LHCN-M2 (cell line): ENCODE measurements around the gene OLFM3. TPM values are rescaled to one million over a fixed set of nuclear protein-coding genes. Genes with fewer than 3 reads are reported as not detected.

Experiments
- DNase-seq: peaks from one replicate; pipeline ENCODE4 v3.0.0-alpha.2; 2012; ENCODE audit warnings: low read depth
- total RNA-seq: library from RNA; depleted of rRNA; stranded (reverse); fragments of >200 nt; gene quantifications from 2 replicates; pipeline ENCODE4 v1.2.3, GENCODE V29; 2014

Gene OLFM3
- total RNA-seq, 1 experiment from 2014 or later: not detected

DNA sequence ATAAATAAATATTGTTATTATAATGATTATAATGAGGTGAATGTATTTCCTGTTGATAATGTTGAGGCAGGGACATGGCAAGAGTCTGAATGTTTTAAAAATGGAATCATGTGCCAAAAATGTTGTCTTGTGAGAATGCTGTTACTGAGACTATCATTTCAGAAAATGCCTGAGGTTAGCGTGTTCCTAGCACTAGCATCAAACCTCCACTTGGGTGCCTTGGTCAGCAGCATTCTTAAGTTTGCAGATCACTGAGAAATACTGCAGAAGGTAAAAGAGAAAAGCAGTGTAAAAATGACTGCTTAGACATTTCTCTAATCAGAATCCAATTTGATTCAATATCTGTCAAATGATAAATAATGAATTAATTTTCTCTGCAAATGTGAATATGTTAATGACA, 50.8 kb downstream of the OLFM3 start:
- no peak for DNase-seq

DNA sequence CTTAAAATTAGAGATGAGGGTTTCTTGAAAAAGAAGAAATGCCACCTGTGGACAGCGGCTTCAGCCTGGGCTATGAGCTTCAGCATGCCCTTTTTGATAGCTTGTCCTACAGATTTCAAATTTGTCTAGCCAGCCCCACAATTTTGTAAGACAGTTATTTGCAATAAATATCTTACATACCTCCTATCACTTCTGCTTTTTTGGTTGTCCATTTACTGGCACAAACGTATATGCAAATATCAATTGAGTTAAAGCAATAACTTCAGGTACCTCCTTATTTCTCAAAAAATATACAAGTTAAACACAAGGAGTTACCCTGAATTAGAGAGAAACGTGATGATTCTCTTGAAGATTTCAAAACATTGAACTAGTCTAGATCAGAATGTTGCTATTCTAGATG, 53.5 kb downstream of the OLFM3 start:
- DNase-seq: no peak

DNA sequence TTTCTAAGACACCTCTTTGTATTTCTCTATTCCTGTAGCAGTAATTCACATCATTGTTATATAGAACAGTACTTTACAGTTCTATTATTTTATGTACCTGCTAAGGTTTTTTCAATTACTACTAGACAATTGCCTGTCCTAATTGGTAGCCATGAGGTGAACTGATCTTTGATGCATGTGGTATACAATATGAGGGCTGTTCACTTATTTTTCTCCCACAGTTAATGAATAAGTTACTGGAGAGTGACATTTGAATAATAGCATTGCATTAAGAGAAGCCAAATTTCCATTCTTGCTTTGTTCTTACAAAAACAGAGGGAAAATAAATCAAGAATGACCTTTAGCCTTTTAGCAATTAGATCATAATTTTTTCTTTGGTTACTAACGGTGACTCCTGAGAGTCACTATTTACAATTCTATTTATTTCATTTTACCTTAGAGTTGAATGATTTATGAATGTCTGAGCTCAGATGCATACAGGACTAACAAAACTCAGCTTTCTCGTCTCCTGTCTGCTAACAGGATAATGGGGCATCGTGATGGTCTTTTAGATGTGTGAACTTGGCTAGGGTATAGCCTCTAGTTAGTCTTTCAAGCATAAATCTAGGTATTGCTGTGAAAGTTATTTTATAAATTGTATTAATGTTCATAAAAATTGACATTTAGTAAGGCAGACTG, 54.1 kb downstream of the OLFM3 start:
- no peak for DNase-seq

DNA sequence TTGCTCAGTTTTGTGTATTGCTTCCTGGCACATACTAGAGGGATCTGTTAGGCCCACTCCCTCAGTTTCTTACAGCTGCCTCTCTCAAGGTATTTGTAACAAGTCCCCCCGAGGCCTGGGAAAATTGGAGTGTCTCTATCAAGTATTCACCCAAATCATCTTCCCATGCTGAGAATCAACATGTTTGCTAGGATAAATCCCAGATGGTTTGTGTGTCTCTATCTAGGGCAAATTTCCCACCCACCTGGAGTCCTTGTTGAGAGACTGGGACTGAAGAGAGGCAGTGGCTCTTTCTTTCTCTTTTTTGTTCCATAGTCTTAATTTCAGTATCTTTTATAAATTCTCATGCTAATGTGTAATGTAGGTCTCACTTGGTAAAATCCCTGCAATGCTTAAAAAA, 58.0 kb downstream of the OLFM3 start:
- no peak for DNase-seq

DNA sequence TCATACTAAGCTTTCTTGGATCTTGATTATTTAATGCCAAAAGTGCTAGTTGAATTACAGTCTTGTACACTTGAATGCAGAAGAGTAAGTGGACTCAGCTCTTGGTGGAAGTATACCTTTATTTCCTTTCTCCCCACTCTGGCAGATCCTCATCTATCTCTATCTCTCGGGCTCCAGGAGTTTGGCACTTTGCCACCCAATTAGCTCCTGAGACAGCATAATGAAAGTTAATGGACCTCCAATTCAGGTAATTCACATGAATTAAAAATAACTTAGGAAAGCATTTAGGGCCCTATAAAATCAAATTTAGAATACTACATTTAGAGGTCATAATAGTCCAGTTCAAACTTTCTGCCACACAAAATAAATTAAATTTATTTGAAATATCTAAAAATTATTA, 67.4 kb downstream of the OLFM3 start:
- no peak for DNase-seq

DNA sequence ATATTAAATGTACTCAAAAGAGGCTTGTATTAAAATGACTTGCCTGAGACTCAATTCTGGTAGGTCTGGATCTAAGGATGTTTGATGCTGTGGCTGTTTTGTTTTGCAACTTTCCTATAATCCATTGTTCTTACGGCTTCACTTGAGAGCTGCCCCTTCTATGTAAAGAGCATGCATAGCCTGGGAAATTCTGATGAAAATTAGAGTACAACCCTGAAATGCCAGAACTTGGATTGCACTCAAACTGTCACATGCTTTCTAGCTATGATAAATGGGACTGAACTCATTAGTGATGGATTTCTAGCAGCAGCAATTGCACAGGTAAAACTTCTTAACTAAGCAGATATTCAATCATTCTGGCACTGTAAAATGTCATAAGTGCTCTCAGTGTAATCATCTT, 67.9 kb downstream of the OLFM3 start:
- DNase-seq: no peak

DNA sequence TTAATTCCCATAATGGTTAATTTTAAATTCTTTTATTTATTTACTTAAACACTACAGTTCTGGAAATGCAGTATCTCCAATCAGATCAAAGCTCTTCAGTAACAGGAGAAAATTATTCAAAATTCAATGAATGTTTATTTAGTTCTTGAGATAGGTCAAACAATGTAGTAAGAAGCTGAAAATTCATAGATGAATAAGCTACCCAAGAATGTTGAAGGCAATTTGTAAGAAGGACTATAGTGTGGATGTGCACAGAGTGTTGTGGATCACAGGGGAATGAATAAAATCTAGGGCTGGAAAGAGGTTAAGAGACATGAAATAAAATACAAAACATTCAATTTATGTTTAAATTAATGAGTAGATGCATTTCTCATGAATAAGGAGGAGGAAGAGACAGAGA, 72.0 kb downstream of the OLFM3 start:
- DNase-seq: no peak

DNA sequence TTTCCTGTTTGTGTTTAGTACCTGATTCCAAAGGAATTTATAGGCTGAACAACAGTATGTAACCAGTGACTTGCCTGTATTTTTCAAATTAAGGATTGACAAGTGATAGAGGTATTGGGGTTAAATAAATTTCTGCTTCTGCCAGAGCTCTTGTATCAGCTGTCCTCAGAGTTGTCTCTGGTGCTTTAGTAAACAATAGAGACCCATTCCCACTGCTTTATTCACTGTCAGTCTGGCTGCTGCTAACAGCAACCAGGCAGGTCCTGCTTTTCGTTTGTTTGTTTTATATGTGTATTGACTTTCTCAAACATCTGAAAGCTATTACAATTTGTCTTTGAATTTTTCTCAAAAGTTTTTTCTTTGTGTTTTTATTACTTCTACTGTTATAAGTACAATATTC, 76.1 kb downstream of the OLFM3 start:
- no peak for DNase-seq

DNA sequence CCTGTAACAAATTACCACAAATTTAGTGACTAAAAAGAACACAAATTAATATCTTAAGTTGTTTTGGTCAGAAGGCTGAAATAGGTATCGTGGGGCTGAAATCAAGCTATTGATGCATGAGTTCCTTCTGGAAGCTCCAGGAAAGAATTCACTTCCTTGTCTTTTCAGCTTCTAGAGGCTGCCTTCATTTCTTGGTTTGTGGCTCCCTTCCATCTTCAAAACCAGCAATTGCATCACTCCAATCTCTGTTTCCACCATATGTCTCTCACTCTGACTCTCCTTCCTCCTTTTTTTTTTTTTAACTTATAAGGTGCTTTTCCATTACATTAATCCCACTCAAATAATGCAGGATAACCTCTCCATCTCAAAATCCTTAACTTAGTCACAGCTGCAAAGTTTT, 78.4 kb downstream of the OLFM3 start:
- DNase-seq: no peak

DNA sequence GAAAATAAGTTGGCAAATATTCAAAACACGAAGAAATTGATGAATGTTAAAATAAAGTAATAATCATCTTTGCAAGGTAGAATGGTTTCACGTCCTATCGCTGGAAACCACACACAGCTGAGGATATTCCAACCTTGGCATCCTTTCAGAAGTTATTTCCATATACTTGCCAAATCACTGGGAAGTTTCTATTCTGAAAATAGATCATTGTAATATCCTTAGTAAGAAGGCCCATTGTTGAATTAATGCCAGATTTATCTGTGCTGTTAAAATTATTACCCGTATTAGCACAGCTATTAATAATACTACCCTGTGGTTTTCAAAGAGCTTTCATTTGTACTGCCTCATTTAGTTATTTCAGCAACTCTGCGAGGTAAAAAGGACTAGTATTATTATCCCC, 81.1 kb downstream of the OLFM3 start:
- no peak for DNase-seq

DNA sequence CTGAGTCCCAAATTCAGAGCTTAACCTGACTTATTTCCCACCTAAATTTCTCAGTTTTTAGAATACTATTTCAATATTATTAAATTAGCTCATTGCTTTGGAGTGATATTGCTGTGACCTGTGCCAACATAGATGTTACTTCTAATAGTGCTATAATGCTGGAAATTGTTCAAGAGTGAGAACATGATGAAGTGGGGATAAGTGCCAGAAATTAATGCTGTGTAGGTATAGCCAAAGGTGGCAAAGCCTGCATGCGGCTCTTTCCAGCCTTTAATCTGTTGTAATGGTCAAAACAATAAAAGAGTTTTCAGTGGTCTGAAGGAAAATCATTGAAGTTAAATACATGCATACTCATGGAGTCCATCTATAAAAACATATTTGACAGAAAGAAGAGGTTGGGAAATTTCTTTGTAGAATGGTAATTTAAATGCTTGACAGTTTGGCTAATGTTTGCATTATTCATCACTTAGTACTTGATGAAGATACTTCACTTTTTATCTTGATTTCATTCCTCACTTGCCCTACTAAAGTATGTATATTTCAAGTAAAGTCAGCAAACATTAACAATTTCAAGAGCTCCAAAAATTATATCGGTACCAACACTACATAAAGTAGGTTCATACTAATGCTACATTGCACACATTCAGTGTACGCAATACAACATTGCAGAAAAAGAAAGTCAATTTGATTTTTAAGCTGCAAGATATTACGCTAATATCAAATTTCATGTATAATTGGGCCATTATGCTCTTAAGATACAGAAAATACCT, 82.1 kb downstream of the OLFM3 start:
- DNase-seq: no peak

DNA sequence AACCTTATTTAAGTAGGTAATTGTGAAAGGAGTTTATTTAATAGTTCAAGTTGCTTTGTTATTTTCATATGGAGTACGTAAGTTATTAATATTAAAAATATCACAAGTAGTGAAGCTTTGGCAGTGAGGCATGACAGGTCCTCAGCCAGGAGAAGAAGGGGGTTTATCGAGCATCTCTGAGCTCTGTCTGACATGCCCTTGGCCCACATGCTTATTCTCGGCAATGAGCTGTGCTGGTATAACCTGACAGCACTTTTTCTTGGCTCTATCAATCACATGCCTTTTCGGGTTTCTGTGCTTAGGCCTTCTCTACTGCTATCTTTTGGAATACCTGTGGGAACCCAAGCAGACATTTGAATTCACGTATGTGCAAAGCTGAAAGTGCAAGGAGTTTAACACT, 84.8 kb downstream of the OLFM3 start:
- no peak for DNase-seq

DNA sequence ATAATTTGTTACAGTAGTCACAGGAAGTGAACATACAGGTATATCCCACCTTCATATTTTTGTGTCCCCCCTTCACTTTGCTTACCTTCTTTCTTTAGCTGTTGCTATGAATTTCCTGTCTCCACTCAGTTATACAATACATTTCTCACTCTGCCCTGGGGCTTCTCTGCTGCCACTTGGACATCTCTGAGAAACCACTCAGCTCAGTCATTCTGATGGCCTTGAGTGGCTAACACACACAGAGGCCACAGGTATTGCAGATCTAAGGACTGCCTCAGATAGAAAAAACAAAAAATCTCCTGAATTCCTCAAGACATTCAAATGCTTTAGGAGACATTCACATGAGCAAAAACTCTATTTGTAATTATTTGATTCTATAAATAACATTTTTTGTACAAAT, 87.7 kb downstream of the OLFM3 start:
- no peak for DNase-seq

DNA sequence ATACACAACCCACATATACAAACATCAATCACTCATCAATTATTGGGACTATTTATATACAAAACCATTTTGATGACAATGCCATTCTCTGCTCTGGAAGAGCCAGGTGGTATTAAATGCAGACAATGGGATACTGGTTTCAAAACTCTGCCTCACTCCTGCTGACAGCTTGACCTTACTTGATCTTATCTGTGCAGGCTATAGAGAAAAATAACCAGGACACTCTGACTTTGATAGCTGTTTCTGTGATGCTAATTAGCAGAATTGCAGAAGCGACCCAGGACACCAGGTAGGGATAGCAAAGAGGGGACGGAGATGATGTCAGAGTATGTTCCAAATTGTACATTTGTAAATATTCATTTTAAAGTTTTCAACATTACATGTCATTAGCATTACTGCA, 89.5 kb downstream of the OLFM3 start:
- no peak for DNase-seq

DNA sequence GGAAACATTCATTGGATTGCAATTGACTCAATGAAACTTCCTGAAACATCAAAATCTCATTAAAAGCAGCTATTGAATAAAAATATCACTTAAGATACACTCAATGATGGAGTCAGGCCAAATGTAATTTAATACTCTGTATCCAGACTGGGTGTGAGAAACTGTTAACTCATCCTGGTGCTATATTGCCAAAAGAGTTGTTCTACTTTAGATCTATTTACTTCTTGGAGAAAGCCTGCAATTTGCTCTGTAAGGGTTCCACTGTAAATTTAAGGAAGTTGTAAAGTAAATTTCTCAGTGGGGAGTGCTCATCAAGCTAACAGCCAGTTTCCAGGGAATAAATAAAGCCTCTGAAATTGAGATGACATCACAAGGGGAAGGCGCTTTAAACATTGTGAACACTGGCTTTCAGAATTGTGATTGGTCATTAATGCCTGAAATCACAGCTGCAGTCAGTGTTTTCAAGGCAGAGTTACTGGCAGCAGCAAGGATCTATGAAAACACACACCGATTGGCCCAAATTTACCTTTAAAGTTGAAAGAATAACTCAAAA, 91.4 kb downstream of the OLFM3 start:
- no peak for DNase-seq

DNA sequence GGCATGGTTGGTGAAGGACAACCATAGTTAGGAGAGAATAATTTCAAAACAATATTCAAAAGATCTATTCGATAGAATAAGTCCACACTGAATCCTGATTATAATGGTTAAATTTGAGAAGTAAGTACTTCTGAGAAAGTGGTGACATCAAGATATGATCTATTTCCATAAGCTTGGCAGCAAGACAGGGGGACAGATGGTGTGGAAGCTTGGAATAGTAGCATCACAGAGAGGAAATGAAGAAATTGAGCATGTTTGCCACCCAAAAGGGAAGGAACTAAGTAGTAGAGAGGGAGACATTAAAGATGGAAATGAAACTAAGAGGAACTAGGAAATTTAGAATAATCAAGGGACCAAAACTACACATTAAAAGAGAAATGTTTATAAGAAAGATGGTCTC, 94.5 kb downstream of the OLFM3 start:
- no peak for DNase-seq

DNA sequence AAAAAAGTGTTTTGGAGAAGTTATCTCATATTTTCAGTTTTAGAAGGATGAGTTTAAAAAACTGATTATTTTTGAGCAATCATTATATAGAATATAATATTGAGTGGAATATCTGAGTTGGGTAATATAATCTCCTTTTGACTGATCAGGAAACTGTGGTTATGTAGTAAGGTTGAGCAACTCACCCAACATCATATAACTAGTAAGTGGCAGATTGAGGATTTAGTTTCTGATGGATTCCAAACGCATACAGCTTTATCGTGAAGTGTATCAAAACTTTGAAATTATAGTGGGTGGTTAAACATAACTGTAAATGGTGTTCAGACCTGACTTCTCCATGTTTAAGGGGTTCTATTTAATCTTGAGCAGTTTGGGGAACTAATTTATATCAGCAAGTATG, 98.6 kb downstream of the OLFM3 start:
- no peak for DNase-seq

DNA sequence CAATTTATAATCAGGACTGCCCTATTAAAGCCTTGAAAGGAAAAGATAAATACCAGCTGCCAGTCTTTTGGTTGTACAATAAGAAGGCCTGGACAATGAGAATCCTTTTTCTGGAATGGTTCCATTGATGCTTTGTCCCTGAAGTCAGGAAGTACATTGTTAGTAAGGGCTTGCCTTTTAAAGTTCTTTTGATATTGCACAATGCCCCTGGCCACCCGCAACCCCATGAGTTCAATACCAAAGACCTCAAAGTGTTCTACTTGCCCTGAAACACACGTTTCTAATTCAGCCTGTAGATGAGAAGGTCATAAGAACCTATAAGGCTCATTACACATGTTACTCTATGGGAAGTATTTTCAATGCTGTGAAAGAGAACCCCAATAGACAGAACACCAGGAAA, 112.1 kb downstream of the OLFM3 start:
- no peak for DNase-seq

DNA sequence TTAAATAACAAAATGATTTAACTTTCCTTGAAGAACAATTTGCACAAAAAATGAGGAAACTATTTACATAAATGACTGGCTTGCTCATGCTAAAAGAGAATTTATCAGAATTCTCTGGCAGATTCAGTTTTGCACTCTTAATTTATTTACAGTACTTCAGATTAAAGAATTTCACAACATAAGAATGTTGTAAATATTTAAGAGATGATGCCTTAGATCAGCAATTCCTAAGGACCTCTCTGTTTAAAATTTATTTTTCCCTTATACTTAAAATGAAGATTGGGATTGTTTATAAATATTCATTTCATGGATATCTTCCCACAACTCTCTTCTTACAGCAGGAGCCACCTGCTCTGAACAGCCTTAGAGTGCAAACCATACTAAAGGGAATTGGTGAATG, 120.8 kb downstream of the OLFM3 start:
- DNase-seq: no peak

DNA sequence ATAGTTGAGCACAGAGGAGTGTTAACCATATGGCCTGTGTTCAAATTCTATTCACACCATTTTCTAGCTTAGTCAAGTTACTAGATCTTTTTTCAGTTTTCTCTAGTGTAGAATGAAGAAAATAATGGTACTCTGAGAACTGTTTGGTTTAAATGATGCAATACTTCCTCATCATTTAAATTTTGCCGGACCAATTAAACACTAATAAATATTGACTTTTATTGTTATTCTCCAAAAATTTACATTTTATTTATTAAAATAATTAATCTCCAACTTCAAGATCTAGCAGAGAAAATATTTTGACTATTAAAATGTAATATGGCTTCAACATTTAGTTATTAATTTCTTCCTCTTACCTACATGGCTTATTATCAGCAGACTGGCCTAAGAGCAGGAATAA, 123.1 kb downstream of the OLFM3 start:
- DNase-seq: no peak

DNA sequence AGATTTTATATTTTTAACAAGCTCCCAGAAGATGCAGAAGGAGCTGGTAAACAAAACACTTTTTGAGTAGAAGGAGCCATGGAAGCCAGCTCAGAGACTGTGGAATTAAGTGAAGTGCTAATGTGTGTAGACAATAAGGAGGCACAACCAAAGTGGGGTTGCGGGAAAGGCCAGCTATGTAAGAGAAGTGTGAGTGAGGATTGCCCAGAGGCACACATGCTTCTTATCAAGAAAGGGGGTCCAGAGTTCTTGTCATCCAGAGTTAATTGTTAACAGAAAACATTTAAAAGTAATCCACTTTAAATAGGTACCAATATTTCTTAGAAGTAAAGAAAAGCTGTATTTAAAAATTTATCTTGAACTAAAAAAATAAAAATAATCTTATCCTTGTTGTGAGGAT, 136.8 kb downstream of the OLFM3 start:
- DNase-seq: no peak

DNA sequence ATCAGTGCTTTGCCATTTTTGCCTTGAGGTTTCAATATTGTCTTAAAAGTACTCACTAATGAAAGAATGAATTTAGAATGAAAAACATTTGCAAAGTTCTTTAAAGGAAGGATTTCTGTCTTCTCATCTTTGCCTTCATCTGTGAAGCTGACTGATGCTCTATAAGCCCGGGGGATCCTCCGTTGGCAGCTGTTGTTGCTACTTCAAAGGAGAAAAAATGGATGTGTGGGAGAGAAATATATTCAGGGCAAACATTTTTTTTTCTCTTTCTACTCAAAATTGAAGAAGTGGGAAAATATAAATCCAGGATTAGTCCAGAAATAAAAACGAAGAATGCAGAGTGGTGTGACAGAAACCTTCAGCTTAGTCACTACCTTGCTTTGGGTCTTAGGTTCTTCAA, 142.5 kb downstream of the OLFM3 start:
- DNase-seq: no peak

DNA sequence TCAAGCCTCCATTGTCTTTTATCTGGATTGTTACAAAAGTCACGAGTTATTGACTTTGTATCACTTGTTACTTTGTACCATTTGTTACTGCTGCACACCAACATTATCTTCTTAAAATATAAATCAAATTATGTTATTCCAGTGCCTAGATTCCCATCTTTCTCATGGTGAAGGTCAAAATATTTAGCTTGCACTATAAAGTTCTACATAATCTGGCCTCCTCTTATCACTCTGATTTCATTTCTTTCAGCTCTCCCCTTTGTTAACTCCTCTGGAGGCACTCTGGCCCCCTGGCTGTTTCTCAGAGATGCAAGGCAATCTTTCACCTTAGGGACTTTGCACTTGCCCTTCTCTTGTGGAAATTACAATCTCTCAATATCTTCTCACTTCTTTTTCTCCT, 143.8 kb downstream of the OLFM3 start:
- no peak for DNase-seq
